Activated CD8-positive, alpha-beta T cell treated with anti-CD3 and anti-CD28 coated beads for 36 hours (primary cell): Measurements from ENCODE around the gene ME3. TPM values are rescaled to one million over a fixed set of nuclear protein-coding genes. Genes with fewer than 3 reads are reported as not detected.
A peak's percentile ranks its signal among the peaks of the same experiment; 100 is the strongest.

Experiments used
- ATAC-seq: fragments of 200-7000 bp; cut with Tn5 transposase; one replicate; pipeline ENCODE4 v1.10.0; 2021; ENCODE audit warnings: mild to moderate bottlenecking, moderate library complexity
- CTCF ChIA-PET: fragments of 350-600 bp; sonication (Branson Sonifier 250); formaldehyde crosslinking; loops from one replicate; lab custom pipeline; 2021; ENCODE audit warnings: antibody characterized with exemption; lab: Charles Lee
- POLR2A ChIA-PET: fragments of 350-600 bp; sonication (Branson Sonifier 250); formaldehyde crosslinking; loops from one replicate; lab custom pipeline; 2021; ENCODE audit warnings: antibody characterized with exemption; lab: Charles Lee
- DNase-seq: peaks from one replicate; pipeline ENCODE4 v3.0.0-alpha.2; 2020
- H3K27ac Mint-ChIP-seq: one replicate; pipeline ENCODE4 v1.8.0; 2021; ENCODE audit warnings: mild to moderate bottlenecking, mixed read lengths
- H3K27me3 Mint-ChIP-seq: one replicate; pipeline ENCODE4 v1.8.0; 2021; ENCODE audit warnings: mixed read lengths
- H3K36me3 Mint-ChIP-seq: one replicate; pipeline ENCODE4 v1.8.0; 2021; ENCODE audit warnings: low read depth, mixed read lengths
- H3K4me1 Mint-ChIP-seq: one replicate; pipeline ENCODE4 v1.8.0; 2021; ENCODE audit warnings: low read depth, mixed read lengths
- H3K4me3 Mint-ChIP-seq: one replicate; pipeline ENCODE4 v1.8.0; 2021; ENCODE audit warnings: mild to moderate bottlenecking, moderate library complexity, mixed read lengths
- H3K9me3 Mint-ChIP-seq: one replicate; pipeline ENCODE4 v1.8.0; 2021; ENCODE audit warnings: mixed read lengths
- intact Hi-C: fragments of 100-400 bp; cut with micrococcal nuclease; formaldehyde crosslinking; loops from one replicate; pipeline ENCODE4 v1.10.0; 2022
- total RNA-seq, 2 experiments: library from RNA; stranded (reverse); gene quantifications; one replicate each; pipeline ENCODE4 v1.2.3, GENCODE V29; 2021
- TF ChIP-seq, protein P1 (sequence below): fragments of 200-600 bp; IDR thresholded peaks from one replicate; pipeline ENCODE4 v1.8.0; 2022; ENCODE audit warnings: antibody characterized with exemption, mild to moderate bottlenecking

The ME3 gene
- total RNA-seq, 2 experiments from 2014 or later = 5.0 to 6.2 TPM

- Mint-ChIP-seq H3K9me3 (no peaks in the 10 kb centered on the region), H3K4me1 (peaks cover 4% of the 10 kb centered on the region), H3K4me3 (no peak overlapping the region), H3K36me3 (no peaks in the 10 kb centered on the region), H3K27me3 (peaks cover 2% of the 10 kb centered on the region), H3K27ac (no peak overlapping the region)
- intact Hi-C loops = loop anchor here (5.0 kb wide), 1 partner anchor 149 kb away; no protein-coding TSS in a partner anchor
- DNase-seq = no peak
- ChIA-PET CTCF (interaction anchor here (2.6 to 2.9 kb wide), 2 partner anchors 29 to 149 kb away, joined by 8 to 17 read pairs; no protein-coding TSS in a partner anchor), POLR2A (interaction anchor here (1.3 kb wide), 1 partner anchor 211 kb away, joined by 4 read pairs; no protein-coding TSS in a partner anchor)
- TF ChIP-seq, protein P1, sequence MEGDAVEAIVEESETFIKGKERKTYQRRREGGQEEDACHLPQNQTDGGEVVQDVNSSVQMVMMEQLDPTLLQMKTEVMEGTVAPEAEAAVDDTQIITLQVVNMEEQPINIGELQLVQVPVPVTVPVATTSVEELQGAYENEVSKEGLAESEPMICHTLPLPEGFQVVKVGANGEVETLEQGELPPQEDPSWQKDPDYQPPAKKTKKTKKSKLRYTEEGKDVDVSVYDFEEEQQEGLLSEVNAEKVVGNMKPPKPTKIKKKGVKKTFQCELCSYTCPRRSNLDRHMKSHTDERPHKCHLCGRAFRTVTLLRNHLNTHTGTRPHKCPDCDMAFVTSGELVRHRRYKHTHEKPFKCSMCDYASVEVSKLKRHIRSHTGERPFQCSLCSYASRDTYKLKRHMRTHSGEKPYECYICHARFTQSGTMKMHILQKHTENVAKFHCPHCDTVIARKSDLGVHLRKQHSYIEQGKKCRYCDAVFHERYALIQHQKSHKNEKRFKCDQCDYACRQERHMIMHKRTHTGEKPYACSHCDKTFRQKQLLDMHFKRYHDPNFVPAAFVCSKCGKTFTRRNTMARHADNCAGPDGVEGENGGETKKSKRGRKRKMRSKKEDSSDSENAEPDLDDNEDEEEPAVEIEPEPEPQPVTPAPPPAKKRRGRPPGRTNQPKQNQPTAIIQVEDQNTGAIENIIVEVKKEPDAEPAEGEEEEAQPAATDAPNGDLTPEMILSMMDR = no peak
- no peak for ATAC-seq
These were observed 66.1 kb downstream of the ME3 start for GRCh38 chr11:86606270-86606835.

- intact Hi-C loops = no loop called here
- no peak overlapping the region for H3K27ac Mint-ChIP-seq
- DNase-seq (no peak), ATAC-seq (no peak)
- peaks cover 21% of the 10 kb centered on the region for H3K4me1 Mint-ChIP-seq
- no peak overlapping the region for H3K4me3 Mint-ChIP-seq
- ChIA-PET CTCF (interaction anchor here (5.6 kb wide), 1 partner anchor 12 kb away, joined by 39 read pairs; no protein-coding TSS in a partner anchor), POLR2A (no interaction called here)
- H3K36me3 Mint-ChIP-seq = no peaks in the 10 kb centered on the region
- TF ChIP-seq, protein P1 = no peak
- H3K9me3 Mint-ChIP-seq = peaks cover 2% of the 10 kb centered on the region
- peaks cover 3% of the 10 kb centered on the region for H3K27me3 Mint-ChIP-seq
These were observed 75.4 kb downstream of the ME3 start for GRCh38 chr11:86596861-86597586.

DNA sequence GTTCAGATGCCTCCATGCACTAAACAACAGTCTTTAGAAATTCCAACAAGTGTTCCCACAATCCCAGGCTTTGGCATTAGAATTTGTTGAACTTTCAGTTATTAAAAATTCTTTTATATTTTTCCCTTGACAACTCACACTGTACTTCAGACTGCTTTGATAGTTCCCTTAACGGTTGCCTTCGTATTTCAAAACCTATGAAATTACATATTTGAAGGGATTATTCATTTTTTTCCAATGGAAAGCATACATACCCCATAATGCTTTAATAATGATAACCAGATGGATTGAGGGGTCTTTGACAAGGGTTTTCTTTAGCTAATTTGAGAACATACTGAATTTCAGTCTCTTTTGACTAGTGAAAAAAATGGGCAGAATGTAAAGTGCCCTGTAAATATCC, 76.5 kb downstream of the ME3 start:
- peaks cover 28% of the 10 kb centered on the region for H3K4me1 Mint-ChIP-seq
- DNase-seq = no peak
- intact Hi-C loops = no loop called here

GRCh38 chr11:86595451-86595850, 77.0 kb downstream of the ME3 start:
- Mint-ChIP-seq H3K4me3 (no peak overlapping the region), H3K27ac (peak overlapping the region; percentile 59), H3K27me3 (peaks cover 3% of the 10 kb centered on the region), H3K4me1 (peaks cover 28% of the 10 kb centered on the region), H3K36me3 (peaks cover 2% of the 10 kb centered on the region), H3K9me3 (peaks cover 2% of the 10 kb centered on the region)
- TF ChIP-seq, protein P1 = no peak
- intact Hi-C loops = no loop called here
- ChIA-PET CTCF (interaction anchor here (0.8 to 5.6 kb wide), 2 partner anchors 9 to 13 kb away, joined by 3 to 39 read pairs; no protein-coding TSS in a partner anchor), POLR2A (no interaction called here)
- peak; percentile 61 for DNase-seq
- ATAC-seq = peak; percentile 31

More for the DNA sequence above, 76.5 kb downstream of the ME3 start:
- ChIA-PET CTCF (interaction anchor here (0.8 to 5.6 kb wide), 2 partner anchors 9 to 13 kb away, joined by 3 to 39 read pairs; no protein-coding TSS in a partner anchor), POLR2A (no interaction called here)
- ATAC-seq = no peak
- Mint-ChIP-seq H3K9me3 (peaks cover 2% of the 10 kb centered on the region), H3K36me3 (peaks cover 2% of the 10 kb centered on the region), H3K4me3 (no peak overlapping the region), H3K27ac (peak overlapping the region; percentile 59), H3K27me3 (peaks cover 3% of the 10 kb centered on the region)
- TF ChIP-seq, protein P1 = no peak

- peaks cover 2% of the 10 kb centered on the region for H3K36me3 Mint-ChIP-seq
- H3K27me3 Mint-ChIP-seq = peaks cover 2% of the 10 kb centered on the region
- DNase-seq (no peak), ATAC-seq (no peak)
- H3K27ac Mint-ChIP-seq = no peak overlapping the region
- POLR2A ChIA-PET = no interaction called here
- H3K4me1 Mint-ChIP-seq = peaks cover 28% of the 10 kb centered on the region
- intact Hi-C loops = loop anchor here (5.0 kb wide), 1 partner anchor 137 kb away; no protein-coding TSS in a partner anchor
- H3K9me3 Mint-ChIP-seq = peaks cover 2% of the 10 kb centered on the region
- H3K4me3 Mint-ChIP-seq = no peak overlapping the region
- CTCF ChIA-PET = interaction anchor here (5.6 kb wide), 1 partner anchor 14 kb away, joined by 39 read pairs; no protein-coding TSS in a partner anchor
- TF ChIP-seq, protein P1 = no peak
These were observed 77.7 kb downstream of the ME3 start for GRCh38 chr11:86594746-86595145.
